ENCODE measurements around the gene MICAL2.

Gene MICAL2

DNA sequence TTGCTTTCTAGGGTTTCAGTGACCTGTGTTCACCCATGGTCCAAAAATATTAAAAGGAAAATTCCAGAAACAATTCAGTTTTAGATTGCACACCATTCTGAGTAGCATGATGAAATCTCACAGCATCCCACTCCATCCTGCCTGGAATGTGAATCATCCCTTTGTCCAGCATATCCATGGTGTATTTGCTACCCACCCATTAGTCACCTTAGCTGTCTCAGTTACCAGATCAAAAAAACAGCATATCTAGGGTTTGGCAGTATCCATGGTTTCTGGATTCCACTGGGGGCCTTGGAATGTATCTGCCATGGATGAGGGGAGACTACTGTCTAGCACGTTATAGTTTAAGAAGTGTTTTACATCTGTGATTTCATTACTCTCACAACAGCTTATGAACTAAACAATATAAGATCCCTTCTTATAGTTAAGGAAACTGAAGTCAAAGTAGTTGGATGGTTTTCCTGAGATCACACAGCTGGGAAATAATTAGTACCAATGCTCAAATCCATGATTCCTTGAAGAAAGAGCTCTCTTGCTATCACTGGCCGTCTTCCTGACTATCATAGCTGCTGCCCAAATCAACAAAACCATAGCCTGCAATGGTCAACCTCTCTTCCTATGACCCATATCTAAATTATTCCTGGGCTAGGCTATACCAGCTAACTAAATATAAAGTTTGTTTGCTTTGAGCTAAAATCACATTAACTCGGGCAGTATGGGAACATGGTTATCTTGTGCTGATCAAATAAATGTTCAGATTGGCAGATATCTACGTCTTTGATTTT is 122.6 kb downstream of the MICAL2 start:
- no peak for DNase-seq (ENCODE audit: low read depth)

DNA sequence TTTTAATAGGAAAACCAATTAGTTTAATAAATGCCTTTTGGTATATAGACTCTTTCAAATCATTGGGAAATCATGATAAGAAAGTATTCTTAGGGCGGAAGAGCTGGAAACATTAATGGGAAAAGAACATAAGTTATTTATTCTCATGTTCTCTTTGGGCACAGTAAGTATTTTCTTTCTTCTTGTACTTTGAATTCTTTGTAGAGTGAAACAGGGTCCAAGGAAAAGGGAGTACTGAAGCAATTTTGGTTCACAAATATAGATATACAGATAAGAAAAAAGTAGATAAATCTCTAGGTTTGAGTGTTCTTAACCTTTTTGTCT is 123.2 kb downstream of the MICAL2 start:
- DNase-seq (ENCODE audit: low read depth): no peak

DNA sequence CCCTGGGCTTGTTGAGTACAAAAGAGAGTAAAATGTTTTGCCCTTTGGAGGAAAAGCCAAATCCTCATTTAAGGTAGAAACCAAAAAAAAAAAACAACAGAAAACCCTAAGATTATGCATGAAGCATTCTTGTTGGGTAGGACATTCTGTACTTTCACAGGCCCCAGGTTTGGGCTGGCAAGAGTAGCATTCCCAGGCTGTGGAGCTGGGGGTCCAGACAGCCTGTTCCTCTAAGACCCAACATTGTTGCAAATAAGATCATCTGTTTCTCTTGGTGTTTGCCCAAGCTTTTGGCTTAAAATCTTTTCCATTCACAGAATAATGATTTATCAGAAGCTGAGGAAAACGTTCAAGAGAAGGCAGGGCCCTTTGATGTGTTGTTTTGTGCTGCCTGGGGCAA is 123.8 kb downstream of the MICAL2 start:
- DNase-seq (ENCODE audit: low read depth): no peak

DNA sequence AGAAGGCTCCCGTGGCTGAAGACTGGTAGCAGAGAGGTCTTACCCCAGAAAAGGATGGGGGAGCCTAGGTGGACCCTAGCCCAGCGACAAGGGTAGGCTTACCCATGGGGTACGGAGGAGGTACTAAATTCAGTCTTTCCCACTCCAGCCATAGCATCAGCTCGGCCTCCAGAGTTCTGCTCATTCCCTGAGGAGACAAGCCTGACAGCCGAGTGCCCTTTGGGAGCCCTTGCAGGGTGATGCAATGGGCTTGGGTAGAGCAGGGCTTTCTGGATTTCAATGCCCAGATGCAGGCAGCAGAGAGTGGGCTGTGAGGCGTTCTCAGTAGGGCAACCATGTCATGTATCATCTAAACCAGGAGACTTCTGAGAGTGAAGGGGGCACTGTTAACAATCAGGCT is 124.7 kb downstream of the MICAL2 start:
- no peak for DNase-seq (ENCODE audit: low read depth)

DNA sequence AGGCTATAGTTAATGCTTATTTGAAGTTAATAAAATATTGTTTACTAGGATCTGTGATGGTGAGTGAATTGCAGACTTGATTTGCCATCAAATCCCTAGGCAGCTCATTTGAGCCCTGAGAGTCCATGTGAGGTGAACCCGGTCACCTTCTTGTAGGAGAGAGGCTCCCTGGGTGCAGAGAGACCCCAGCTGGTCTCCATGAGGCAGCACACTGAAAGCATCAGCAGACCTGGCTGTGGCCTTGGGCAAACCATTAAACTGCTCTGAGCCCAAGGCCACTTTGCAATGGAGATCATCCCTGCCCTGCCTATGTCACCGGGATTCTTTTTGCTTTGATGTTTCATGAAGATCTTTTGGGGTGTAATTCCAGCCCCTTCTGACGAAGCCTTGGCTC is 125.2 kb downstream of the MICAL2 start:
- no peak for DNase-seq (ENCODE audit: low read depth)

DNA sequence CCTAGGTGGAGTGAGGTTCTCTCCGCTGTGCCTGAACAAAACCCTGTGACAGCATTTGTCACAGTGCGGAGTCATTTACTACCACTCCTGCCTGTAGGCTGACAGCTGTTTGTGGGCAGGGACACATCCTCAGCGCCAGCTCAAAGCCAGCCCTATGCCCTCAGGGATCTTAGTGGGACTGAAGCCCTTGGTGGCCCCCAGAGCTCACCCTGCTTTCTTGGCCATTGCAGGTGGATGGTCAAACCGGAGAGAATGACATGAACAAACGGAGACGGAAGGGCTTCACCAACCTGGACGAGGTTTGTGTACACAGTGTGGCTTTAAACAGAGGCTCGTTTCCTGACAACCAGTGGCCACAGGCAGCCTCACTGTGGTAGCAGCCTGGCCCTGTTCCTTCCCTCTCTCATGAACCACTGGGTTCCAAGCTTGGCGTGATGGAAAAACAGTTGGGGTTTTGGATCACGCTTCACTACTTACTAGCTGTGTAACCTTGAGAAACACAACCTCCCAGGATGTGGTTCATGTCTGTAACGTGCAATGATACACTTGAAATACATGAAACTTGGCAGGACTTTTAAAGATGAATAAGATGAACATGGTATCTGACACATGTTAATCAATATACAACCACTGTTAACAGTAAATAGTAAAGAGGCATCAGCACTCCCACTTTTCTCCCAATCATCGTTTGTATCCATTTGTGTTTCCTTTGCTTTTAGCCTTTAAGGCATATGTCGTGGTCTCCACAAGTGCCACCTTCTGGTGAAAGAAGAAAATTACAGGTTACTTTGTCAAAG is 125.8 kb downstream of the MICAL2 start:
- no peak for DNase-seq (ENCODE audit: low read depth)

DNA sequence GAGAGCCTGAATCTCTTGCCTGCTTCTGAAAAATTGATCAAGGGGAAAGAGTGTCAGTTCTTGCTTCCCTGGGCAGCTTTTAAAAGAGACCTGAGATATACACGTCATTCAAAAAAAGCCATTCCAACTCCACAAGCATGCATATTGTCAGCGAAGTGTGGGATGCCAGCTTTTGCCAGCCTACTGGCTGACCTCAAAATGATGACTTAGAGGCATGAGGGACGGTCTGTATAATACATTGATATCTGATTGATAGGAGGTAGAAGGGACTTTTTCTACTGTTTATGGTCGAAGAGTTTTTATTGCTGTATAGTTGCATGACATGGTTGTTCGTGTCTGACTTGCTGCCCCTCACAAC is 126.3 kb downstream of the MICAL2 start:
- DNase-seq (ENCODE audit: low read depth): no peak

DNA sequence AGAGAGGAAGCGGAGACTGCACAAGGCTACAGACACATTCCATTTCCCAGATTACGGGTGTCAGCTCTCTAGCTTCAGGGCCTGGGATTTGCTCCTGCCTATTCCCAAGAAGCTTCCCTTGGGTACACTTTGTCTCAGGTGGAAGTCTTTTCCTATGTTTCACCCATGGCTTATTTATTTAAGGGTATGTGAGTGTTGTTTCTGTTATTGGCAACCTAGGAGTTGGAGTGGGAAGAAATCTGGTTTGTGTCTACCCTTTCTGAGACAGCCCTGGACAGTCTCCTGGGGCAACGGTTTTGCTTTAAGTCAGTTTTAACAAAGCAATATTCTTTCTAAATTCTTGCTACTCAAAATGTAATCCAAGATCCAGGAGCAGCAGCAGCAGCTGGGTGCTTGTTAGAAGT is 127.0 kb downstream of the MICAL2 start:
- no peak for DNase-seq (ENCODE audit: low read depth)

DNA sequence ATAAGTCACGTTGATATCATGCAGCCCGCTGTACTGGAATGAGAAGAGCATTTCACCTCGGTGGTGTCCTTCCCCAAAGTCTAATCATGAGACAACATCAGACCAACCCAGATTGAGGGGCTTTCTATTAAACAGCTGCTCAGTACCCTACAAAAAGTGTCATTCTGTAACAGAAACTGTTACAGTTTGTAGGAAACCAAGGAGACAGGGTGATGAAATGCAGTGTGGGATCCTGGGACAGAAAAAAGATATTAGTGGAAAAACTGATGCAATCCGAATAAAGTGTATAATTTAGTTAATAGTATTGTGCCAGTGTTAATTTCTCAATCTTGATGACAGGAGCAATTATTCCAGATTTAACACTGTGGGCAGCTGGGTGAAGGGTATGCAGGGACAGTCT is 128.0 kb downstream of the MICAL2 start:
- DNase-seq (ENCODE audit: low read depth): no peak

DNA sequence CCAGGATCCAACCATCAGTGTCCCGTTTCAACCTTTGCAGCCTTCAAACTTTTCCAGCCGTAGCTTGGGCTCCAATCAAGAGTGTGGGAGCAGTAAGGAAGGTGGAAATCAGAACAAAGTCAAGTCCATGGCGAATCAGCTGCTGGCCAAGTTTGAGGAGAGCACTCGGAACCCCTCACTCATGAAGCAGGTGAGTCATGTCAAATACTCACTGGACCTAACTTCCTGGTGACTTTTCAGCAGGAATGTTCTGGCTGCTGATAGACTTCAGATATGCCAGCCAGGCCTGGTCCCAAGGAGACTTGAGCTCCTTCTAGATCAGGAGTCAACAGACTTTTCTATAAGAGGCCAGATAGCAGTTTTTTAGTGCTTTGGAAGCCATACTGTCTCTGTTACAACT is 129.0 kb downstream of the MICAL2 start:
- no peak for DNase-seq (ENCODE audit: low read depth)

DNA sequence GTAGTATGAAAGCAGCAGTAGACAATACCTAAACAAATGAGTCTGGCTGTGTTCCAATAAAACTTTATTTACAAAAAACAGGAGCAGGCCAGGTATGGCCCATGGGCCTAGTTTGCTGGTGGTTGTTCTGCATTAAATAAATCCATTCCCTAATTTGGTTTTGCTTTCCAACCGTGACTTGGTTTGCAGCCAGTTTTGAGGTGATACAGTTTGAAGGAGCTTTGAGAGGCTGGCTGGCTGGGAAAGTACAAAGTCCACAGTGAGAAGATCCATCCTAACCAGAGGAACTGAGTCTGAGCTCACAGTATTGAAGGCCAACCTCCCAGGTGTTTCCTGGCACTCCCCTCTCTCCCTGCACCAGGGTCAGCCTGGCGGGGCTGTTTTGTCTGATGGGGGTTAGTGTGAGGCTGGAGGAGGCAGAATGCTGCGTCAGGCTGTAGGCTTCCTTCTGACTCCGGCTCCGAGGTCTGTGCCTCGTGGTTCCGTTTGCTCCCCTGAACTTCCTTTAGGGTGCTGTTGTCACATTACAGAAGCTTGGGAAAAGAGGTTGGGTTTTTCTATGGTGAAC is 129.5 kb downstream of the MICAL2 start:
- DNase-seq (ENCODE audit: low read depth): no peak

DNA sequence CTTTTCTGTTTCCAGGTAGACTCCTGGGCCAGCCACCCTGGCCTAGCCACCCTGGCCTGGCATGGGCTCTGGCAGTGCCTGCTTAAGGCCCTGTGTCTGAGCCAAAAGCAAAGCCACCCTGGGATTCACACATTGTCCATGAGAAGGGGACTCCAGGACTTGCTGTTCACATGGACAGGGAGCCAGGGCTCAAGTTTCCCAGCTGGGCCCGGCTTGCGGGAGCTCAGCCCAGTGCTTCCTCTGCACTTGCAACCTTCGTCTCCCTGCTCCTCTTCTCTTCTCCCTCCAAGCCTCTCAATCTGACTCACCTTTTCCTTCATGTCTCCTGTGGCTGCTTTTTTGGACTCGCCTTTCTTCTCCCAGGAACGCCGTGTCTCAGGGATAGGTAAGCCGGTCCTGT is 130.3 kb downstream of the MICAL2 start:
- DNase-seq (ENCODE audit: low read depth): no peak

DNA sequence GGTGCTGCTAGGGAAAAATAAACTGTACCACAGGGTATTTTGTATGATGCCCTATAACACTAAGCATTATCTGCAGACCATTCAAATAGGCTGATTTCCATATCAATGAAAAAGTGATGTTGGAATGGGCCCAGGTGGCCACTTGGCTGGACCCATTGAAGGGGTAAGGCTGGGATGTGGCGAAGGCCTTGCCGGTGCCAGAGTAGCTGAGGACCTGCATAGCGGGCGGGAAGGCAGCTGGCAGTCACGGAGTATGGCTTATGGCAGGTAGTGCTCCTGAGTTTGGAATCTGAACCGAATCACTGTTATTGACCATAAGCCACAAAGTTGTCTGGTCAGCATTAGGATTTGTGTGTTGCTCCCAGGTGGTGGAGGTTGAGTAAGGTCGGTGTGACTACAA is 131.0 kb downstream of the MICAL2 start:
- no peak for DNase-seq (ENCODE audit: low read depth)

DNA sequence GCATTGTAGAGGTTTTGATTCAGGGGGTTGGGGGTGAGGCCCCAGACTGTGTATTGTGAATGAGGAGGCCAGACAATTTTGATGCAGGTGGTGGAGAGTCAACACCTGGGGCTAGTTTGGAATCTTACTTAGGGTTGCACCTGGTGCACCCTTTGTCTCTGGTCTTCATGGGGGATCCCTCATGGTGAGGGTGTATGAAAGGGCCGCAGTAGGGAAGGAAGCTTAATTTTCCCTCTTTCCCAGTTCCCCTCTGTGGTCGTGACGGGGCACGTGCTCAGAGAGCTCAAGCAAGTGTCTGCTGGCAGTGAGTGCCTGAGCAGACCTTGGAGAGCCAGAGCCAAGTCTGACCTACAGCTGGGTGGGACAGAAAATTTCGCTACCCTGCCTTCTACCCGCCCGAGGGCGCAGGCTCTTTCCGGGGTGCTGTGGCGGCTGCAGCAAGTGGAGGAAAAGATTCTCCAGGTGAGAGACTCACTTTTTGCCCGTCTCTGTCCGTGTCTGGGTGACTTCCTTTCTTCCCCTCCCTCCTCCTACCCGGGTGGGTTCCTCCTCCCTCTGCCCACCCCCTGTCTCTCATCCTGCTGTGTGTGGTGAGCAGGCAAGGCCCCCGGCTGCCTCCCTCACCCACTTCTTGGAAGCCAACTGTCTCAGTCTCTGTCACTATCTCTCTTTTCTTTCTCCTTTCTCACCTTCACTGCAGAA is 131.7 kb downstream of the MICAL2 start:
- no peak for DNase-seq (ENCODE audit: low read depth)

DNA sequence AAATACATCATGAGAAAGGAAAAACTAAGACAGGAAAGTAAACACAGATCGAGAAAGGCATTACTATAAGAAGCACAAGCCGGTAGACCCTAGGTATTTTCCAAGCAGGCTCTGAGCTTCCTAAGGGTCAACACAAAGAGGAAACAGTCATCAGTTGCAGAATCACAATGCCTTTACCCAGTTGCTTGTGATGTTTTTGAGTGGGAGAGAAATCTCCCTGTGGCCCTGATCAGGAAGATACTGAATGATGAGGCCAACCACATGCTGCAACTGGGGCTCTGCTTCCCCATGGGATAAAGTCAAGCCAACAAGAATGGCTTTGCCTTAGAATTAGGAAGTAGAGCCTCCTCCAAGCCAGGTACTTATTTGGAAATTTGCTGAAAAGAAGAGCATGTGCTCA is 132.6 kb downstream of the MICAL2 start:
- no peak for DNase-seq (ENCODE audit: low read depth)

DNA sequence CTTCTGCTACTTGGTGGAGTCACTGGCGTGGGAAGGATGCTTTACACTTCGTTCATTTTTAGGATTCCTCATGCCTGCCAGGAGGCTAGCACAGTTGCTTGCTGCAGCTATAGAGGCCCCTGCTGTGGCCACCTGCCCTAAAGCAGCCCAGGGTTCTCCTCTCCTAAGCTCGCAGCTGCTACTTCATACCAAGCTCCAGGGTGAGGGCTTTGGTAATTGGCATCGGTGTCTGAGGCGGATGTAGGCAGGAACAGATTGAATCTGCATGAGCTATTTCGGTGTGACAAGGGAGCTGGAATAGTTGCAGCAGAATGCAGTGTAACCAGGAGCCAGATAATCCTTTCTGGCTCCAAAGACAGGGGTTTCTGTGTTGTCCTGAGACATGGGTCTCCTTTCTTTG is 133.1 kb downstream of the MICAL2 start:
- DNase-seq (ENCODE audit: low read depth): no peak

DNA sequence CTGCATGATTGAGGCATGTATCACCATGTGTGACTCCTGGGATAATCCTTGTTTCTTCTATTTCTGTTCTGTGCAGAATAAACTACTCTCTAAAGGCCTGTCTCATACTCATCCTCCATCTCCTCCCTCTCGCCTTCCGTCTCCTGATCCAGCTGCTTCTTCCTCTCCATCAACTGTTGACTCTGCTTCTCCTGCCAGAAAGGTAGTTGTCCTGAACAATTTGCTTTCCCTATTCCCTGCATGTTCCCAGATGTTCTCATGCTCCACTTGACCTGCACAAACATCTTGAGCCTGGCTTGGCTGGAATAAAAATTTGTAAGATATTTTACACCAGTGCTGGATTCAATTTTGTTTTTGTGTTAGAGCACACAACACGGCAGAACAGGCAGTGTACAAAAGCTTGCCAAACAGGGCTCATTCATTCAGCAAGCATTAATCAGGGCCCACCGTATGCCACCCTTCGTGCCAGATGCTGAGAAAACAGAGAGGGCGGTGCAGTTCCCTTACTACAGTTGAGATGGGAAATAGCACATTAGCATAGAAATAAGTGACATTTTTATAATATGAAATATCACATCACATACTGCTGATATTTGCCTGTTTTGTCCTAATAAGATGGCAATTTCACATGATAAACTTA is 133.6 kb downstream of the MICAL2 start:
- DNase-seq (ENCODE audit: low read depth): no peak

DNA sequence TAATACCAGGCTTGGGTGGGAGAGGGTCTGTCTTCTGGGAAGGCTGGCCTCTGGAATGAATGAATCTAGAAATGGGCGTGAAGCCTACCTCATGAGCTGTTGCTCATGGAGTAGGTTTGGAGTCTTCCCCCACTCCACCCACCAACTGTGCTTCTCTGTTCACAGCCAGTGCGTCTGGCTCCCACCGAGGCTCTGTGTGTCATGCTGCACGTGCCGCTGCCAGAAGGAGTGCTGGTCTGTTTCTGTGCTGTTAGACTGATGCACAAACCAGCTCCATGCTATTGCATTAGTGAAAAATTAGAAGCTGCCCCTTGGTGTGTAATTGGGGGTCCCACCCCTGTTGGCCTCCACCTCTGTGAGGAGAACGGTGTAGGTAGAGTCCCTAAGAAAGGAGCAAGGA is 134.7 kb downstream of the MICAL2 start:
- no peak for DNase-seq (ENCODE audit: low read depth)

DNA sequence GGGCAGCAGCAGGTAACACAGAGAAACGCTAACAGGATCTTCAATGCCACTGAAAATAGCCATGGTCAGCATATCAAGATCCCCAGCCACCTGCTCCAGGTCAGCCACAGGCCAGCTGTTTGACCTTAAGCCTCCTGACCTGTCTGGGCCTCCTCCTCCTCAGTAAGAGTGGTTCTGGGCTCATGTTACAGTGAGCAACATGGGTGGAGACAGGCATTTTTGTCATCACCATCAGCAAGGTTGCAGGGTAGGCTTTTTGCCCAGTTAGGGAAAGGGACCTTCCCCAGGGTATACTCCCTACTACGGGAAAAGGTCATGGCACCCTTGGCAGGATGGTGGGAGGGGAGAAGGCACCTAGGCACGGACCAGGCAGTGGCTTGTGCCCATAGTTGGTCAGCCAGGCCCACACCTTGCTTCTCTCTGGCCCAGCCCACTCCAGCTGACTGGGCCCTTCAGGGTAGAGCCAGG is 135.2 kb downstream of the MICAL2 start:
- DNase-seq (ENCODE audit: low read depth): no peak

DNA sequence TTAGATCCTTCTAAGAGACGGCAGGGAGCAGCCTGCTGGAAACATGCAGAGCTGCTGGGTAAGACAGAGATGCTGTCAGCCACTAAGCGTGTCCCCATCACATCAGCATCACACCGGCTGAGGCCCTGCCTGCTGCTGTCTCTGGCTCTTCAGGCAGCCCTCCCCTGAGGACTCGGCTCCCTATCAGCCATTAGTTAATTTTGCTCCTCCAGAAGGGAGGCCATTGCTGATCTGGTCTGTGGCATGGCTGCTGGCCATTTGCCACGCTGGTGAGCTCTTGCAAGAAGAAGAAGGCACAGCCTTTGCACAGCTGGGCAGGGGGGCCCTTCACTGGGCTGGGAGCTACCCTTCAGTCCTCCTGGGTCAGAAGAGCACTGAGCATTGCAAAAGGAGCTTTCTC is 135.8 kb downstream of the MICAL2 start:
- DNase-seq (ENCODE audit: low read depth): no peak

DNA sequence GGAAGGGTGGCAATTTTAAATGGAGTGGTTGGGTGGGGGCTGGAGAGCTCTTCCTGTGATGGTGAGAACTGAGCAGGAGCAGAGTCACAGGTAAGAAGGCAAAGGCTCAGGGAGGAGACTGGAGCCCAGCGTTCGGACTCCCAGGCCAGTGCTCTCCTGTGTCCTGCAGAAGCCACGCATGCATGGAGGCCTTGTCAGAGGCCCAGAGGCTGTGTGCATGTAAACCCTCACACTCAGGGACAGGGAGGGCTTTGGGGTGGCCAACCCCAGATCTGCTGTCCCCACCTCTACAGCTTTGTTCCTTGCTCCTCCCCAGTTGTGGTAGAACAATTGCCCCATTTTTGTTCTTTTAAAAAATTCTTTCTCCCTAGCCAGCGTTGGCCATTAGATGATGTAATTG is 136.6 kb downstream of the MICAL2 start:
- no peak for DNase-seq (ENCODE audit: low read depth)

DNA sequence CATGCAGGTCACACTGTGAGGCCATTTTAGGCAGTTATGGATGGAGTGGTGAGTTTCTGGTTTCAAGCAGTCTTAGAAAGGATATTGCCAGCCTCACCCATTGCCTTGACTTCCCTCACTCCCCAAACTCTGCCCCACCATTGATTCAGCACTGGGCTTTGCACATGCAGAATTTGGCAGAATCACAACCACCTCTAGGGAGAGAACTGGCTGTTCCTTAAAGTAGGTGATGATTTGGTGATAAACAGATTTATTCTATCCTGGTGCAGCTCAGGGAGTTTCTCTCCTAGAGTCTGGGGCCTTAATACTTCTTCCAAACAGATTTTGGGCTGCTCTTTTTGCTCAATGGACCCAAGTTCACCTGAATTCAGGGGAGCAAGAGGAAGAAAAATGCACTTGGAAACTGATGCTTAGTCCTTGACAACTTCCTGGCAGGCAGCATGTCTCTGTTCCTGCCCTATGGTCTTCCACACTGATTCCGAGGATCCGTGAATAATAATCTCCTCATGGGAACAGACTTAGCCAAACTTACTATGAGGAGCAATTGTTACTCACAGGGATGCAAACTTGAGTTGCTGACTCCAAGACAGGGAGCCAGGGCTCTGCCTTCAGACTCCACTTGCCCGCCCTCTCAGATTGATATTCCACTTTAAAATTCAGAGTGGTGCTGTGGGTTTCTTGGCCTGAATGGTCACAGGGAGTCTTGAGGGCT is 137.3 kb downstream of the MICAL2 start:
- DNase-seq (ENCODE audit: low read depth): no peak

Data from stimulated activated CD8-positive, alpha-beta memory T cell treated with anti-CD3 and anti-CD28 coated beads, Interleukin-12 subunit alpha, Interleukin-12 subunit beta, amount 100 ng/mL, for 1 hour (primary cell).